H1 (cell line): ENCODE results near the gene MSANTD4. TPM values are rescaled to one million over a fixed set of nuclear protein-coding genes. Genes with fewer than 3 reads are reported as not detected.

Experiments
- EP300 ChIP-seq, 2 experiments: IDR thresholded peaks; 1 replicate in 1 of 2; 2 replicates in 1 of 2; pipeline ENCODE4 v1.6.1; 2011 to 2012; ENCODE audit warnings: low read depth in 2 of 2, low read length in 2 of 2, mild to moderate bottlenecking in 2 of 2, borderline replicate concordance in 1 of 2, inconsistent platforms in 1 of 2, moderate library complexity in 1 of 2
- NRF1 ChIP-seq: IDR thresholded peaks from 2 replicates; pipeline ENCODE4 v1.6.1; 2011; ENCODE audit warnings: mild to moderate bottlenecking, low read depth, low read length, improper control_type of control experiment
- polyA plus RNA-seq, 7 experiments: library from polyadenylated mRNA; depleted of rRNA in 3 of 7; stranded (reverse) in 5 of 7; unstranded in 2 of 7; fragments of >200 nt in 5 of 7; fragments of 200-250 nt in 2 of 7; gene quantifications; 1 replicate in 5 of 7; 2 replicates in 1 of 7; 4 replicates in 1 of 7; pipeline versions ENCODE4 v1.2.1 to v1.2.3, GENCODE V29; 2011 to 2013; ENCODE audit warnings: missing spikeins in 2 of 7, mixed read lengths in 2 of 7
- total RNA-seq: library from RNA; stranded (reverse); fragmentation: NEBNext Ultra II Directional; extraction: Animal tissue kit (Norgen Biotek cat#: 25700); gene quantifications from 2 replicates; pipeline ENCODE4 v1.2.1, GENCODE V29; 2021

Gene MSANTD4
- total and polyA plus RNA-seq, 2 of the 8 experiments (the other 6 are each of a cell fraction or from before 2014, with no cell fraction given), result 5.1 to 21.9 TPM

DNA sequence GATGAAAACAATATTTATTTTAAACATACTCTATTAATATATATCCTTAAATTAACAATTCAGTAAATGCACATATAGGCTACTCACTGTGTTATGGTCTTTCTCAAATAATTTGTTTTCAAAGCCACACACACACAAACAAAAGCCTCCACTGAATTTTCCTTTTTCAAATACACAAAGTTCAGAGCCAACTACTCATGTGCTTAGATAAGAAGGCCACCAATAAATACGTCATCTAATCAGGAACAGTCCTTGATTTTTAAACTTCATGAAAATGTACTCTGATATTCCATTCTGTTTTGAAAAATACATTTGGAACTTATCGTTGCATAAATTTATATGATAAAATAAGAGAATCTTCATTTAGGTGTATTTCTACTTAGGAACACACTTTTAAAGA lies 29.1 kb upstream of the MSANTD4 start (continued):
- TF ChIP-seq EP300 (IDR thresholded peaks at IDR 0.05; ENCODE audit: borderline replicate concordance in 1 of 2, low read depth in 2 of 2, low read length in 2 of 2) (no peak), NRF1 (no peak)
